ENCODE measurements around the gene PCCA.

- TF ChIP-seq CTCF (IDR thresholded peaks at IDR 0.05) (no peak), POLR2AphosphoS5 (IDR thresholded peaks at IDR 0.05) (no peak), POLR2A (IDR thresholded peaks at IDR 0.05) (no peak), EP300 (IDR thresholded peaks at IDR 0.05) (no peak)
Observed at GRCh38 chr13:100528820-100529219, 439.9 kb downstream of the PCCA start.
